Hematopoietic multipotent progenitor cell treated with erythropoietin and hydrocortisone succinate and interleukin-3 and kit ligand, for 17 days (in vitro differentiated cells): Measurements from ENCODE around the gene RNASE13.
"Not testable (repeated sequence)": the region's sequence is repeated elsewhere in the genome, so short reads cannot be mapped to it uniquely, and the experiment has no call there.

Source experiments
- DNase-seq: peaks from one replicate; pipeline ENCODE4 v3.0.0-alpha.2; 2015; ENCODE audit warnings: low spot score

Gene RNASE13

GRCh38 chr14:21041676-21042433, 7.2 kb upstream of the RNASE13 start, which contains the start of gene RNASE7:
Gene RNASE7, plus strand, starts transcription at chr14:21042362. Its CDS starts 631 bp downstream, at chr14:21042993.
- DNase-seq: no peak

GRCh38 chr14:21040941-21041340, 6.3 kb upstream of the RNASE13 start:
- not testable (repeated sequence) for DNase-seq

- DNase-seq: no peak
Measured at GRCh38 chr14:21040370-21040925, 5.8 kb upstream of the RNASE13 start.

- no peak for DNase-seq
Measured at GRCh38 chr14:21039585-21040369, 5.2 kb upstream of the RNASE13 start.

GRCh38 chr14:21038441-21039422, 4.1 kb upstream of the RNASE13 start:
- no peak for DNase-seq

GRCh38 chr14:21037156-21037555, 2.5 kb upstream of the RNASE13 start:
- no peak for DNase-seq

GRCh38 chr14:21036751-21037150, 2.1 kb upstream of the RNASE13 start:
- DNase-seq: no peak

- no peak for DNase-seq
Measured at GRCh38 chr14:21033133-21033698, 1.4 kb downstream of the RNASE13 start.

GRCh38 chr14:21032326-21033132, 2.1 kb downstream of the RNASE13 start:
- DNase-seq: no peak

GRCh38 chr14:21030531-21030930, 4.1 kb downstream of the RNASE13 start:
- no peak for DNase-seq

GRCh38 chr14:21029917-21030316, 4.7 kb downstream of the RNASE13 start, which contains the start of gene TPPP2:
Gene TPPP2, plus strand, starts transcription at chr14:21030217. Its CDS starts 365 bp downstream, at chr14:21030582.
- DNase-seq: no peak

- DNase-seq: no peak
Measured at GRCh38 chr14:21026988-21027315, 7.7 kb downstream of the RNASE13 start.

GRCh38 chr14:21026274-21026987, 8.2 kb downstream of the RNASE13 start:
- no peak for DNase-seq

GRCh38 chr14:21025371-21026273, 9.0 kb downstream of the RNASE13 start:
- DNase-seq: no peak

GRCh38 chr14:21024585-21025370, 9.8 kb downstream of the RNASE13 start, which contains the start of gene NDRG2:
Gene NDRG2, minus strand, starts transcription at chr14:21025061. Its CDS starts 1,746 bp downstream, at chr14:21023315.
- no peak for DNase-seq

- DNase-seq: no peak
Measured at GRCh38 chr14:21023817-21024584, 10.6 kb downstream of the RNASE13 start.

- no peak for DNase-seq
Measured at GRCh38 chr14:21023174-21023573, 11.4 kb downstream of the RNASE13 start.
